ENCODE data around the gene SH3D21.

- TF ChIP-seq POLR2A (IDR thresholded peaks at IDR 0.05; ENCODE audit: low read depth, low read length), result no peak
- no peak for TF ChIP-seq CTCF (IDR thresholded peaks at IDR 0.05 in 2 of 3, conservative IDR thresholded peaks at IDR 0.05 in 1 of 3; ENCODE audit: control insufficient read depth in 2 of 3, extremely low read depth in 1 of 3, insufficient read depth in 1 of 3, low read depth in 3 of 3, low read length in 3 of 3)
- TF ChIP-seq SP1 (IDR thresholded peaks at IDR 0.05; ENCODE audit: low read depth, low read length), result no peak
- no peak for TF ChIP-seq SREBF1 (IDR thresholded peaks at IDR 0.05; ENCODE audit: low read length)
- TF ChIP-seq POLR2AphosphoS2 (IDR thresholded peaks at IDR 0.05; ENCODE audit: low read depth, low read length), result no peak
- no peak for TF ChIP-seq ATF3 (IDR thresholded peaks at IDR 0.05; ENCODE audit: borderline replicate concordance, extremely low read depth, low read depth, low read length)
- TF ChIP-seq ZBTB40 (IDR thresholded peaks at IDR 0.05; ENCODE audit: borderline replicate concordance), result no peak
- TF ChIP-seq HCFC1 (IDR thresholded peaks at IDR 0.05; ENCODE audit: low read length), result no peak
- no peak for TF ChIP-seq EZH2 (IDR thresholded peaks at IDR 0.05; ENCODE audit: borderline replicate concordance, control insufficient read depth, low read depth, low read length)
These were observed 43.7 kb downstream of the SH3D21 start for GRCh38 chr1:36349839-36350238.
